Mesendoderm (in vitro differentiated cells): ENCODE measurements around the gene PTPRD.
A peak's percentile ranks its signal among the peaks of the same experiment; 100 is the strongest.
"Not testable (repeated sequence)": the region's sequence is repeated elsewhere in the genome, so short reads cannot be mapped to it uniquely, and the experiment has no call there.

Experiments used
- DNase-seq: peaks from one replicate; pipeline ENCODE4 v3.0.0; 2013
- H2AK5ac ChIP-seq: 2 replicates; pipeline ENCODE4 v1.6.1; 2013; ENCODE audit warnings: low read length, inconsistent platforms
- H2BK120ac ChIP-seq: 2 replicates; pipeline ENCODE4 v1.6.1; 2013; ENCODE audit warnings: low read depth, mild to moderate bottlenecking, low read length, moderate library complexity, mixed read lengths
- H2BK15ac ChIP-seq: replicated peaks from 2 replicates; pipeline ENCODE4 v1.6.1; 2013; ENCODE audit warnings: low read depth, mild to moderate bottlenecking, moderate library complexity
- H2BK5ac ChIP-seq: 2 replicates; pipeline ENCODE4 v1.6.1; 2013; ENCODE audit warnings: low read length, inconsistent platforms
- H3K18ac ChIP-seq: 2 replicates; pipeline ENCODE4 v1.6.1; 2013; ENCODE audit warnings: mild to moderate bottlenecking, low read length, mixed read lengths
- H3K23ac ChIP-seq: one replicate; pipeline ENCODE4 v1.6.1; 2013; ENCODE audit warnings: low read length
- H3K27ac ChIP-seq: 2 replicates; pipeline ENCODE4 v1.5.1; 2013; ENCODE audit warnings: low read depth, mild to moderate bottlenecking, inconsistent platforms, low read length, moderate library complexity
- H3K27me3 ChIP-seq: 2 replicates; pipeline ENCODE4 v1.6.1; 2013; ENCODE audit warnings: low read length, control low read depth, mild to moderate bottlenecking, inconsistent platforms; ENCODE audit not compliant: insufficient read depth, poor library complexity
- H3K36me3 ChIP-seq: 2 replicates; pipeline ENCODE4 v1.6.1; 2013; ENCODE audit warnings: low read length, inconsistent platforms; ENCODE audit not compliant: control insufficient read depth, insufficient read depth
- H3K4ac ChIP-seq: one replicate; pipeline ENCODE4 v1.6.1; 2013; ENCODE audit warnings: low read depth, mild to moderate bottlenecking, low read length, moderate library complexity
- H3K4me1 ChIP-seq: 2 replicates; pipeline ENCODE4 v1.6.1; 2013; ENCODE audit warnings: low read depth, low read length, inconsistent platforms; ENCODE audit not compliant: control insufficient read depth
- H3K4me2 ChIP-seq: 2 replicates; pipeline ENCODE4 v1.6.1; 2013; ENCODE audit warnings: low read length
- H3K4me3 ChIP-seq: 2 replicates; pipeline ENCODE4 v1.5.1; 2013; ENCODE audit warnings: mild to moderate bottlenecking, low read length
- H3K56ac ChIP-seq: one replicate; pipeline ENCODE4 v1.6.1; 2013; ENCODE audit warnings: low read length
- H3K79me1 ChIP-seq: 2 replicates; pipeline ENCODE4 v1.6.1; 2013; ENCODE audit warnings: low read length, inconsistent platforms
- H3K79me2 ChIP-seq: 2 replicates; pipeline ENCODE4 v1.6.1; 2013; ENCODE audit warnings: mild to moderate bottlenecking, low read length; ENCODE audit not compliant: control insufficient read depth, insufficient read depth
- H3K9ac ChIP-seq: 2 replicates; pipeline ENCODE4 v1.6.1; 2013; ENCODE audit warnings: low read length, inconsistent platforms
- H4K5ac ChIP-seq: one replicate; pipeline ENCODE4 v1.6.1; 2013; ENCODE audit warnings: low read length
- H4K8ac ChIP-seq: one replicate; pipeline ENCODE4 v1.6.1; 2013; ENCODE audit warnings: low read depth, mild to moderate bottlenecking, control low read depth, low read length, moderate library complexity
- WGBS: extraction: QIAGEN DNeasy Blood & Tissue Kit; methylation state at CpG from one replicate; pipeline ENCODE4 v1.1.7; 2013; ENCODE audit warnings: low lambda C conversion rate, missing lambda C conversion rate; ENCODE audit not compliant: insufficient coverage; ENCODE audit errors: extremely low coverage; 5-methylcytosine and 5-hydroxymethylcytosine counted together

PTPRD gene

DNA sequence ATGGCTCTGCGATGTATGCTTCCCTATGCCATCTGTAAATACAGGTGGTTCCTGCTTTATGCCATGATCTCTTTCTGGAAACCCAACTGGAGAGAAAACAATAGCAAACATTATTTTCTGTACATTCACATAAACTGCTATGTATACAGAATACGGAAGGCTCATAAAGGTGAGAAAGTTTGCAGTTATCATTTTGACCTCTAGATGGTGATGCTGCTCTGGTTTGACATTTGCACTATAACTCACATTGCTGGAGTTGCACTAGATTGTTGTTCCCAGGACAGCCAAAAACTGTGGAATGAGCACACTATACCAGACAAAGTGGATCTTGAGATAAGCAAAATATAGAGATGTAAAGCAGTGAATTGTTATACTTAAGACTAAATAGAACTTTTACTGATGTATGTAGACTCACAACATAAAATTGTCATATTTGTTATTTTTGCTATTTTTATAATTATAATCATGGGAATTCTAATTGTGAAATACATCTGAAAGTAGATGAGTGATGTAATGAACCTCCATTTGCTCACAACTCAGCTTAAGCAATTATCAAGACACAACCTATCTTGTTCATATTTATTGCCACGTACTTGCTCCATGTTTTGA, 246.5 kb downstream of the PTPRD start:
- Histone ChIP-seq H3K27ac (no peak overlapping the region), H3K56ac (no peak overlapping the region), H3K4me2 (no peak overlapping the region), H3K4ac (no peak overlapping the region), H3K18ac (no peak overlapping the region), H3K4me1 (no peaks in the 10 kb centered on the region), H3K36me3 (no peaks in the 10 kb centered on the region), H4K8ac (no peak overlapping the region), H3K79me2 (no peaks in the 10 kb centered on the region), H2BK15ac (no peak overlapping the region), H2BK5ac (no peak overlapping the region), H2AK5ac (no peak overlapping the region), H3K4me3 (no peak overlapping the region), H3K23ac (no peak overlapping the region), H3K27me3 (no peaks in the 10 kb centered on the region), H2BK120ac (no peak overlapping the region), H3K79me1 (no peaks in the 10 kb centered on the region), H3K9ac (no peak overlapping the region), H4K5ac (no peak overlapping the region)
- peak; percentile 54 for DNase-seq
- no CpG with 5 or more reads among the region's 3 CpGs for WGBS

DNA sequence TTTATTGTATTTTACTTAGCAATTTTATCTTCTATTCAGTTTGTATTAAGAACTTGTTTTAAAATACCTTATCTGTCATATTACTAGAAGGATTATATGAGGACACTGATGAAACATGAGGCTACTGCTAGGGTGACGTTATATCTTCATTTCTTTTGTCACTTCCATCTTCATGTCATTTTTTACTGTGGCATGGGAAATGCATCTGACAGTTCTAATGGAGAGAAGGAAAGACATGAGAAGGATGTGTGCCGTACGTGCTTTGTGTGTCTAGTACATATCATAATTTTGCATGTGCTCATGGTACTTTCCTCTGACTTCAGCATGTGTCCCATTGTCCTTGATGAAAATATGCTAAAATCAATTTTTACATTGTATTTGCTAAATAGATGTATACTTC, 258.2 kb downstream of the PTPRD start:
- Histone ChIP-seq H3K18ac (no peak overlapping the region), H3K56ac (no peak overlapping the region), H2BK15ac (no peak overlapping the region), H3K79me2 (no peaks in the 10 kb centered on the region), H2AK5ac (no peak overlapping the region), H3K9ac (no peak overlapping the region), H4K8ac (no peak overlapping the region), H3K79me1 (no peaks in the 10 kb centered on the region), H2BK5ac (no peak overlapping the region), H3K4me3 (no peak overlapping the region), H3K36me3 (no peaks in the 10 kb centered on the region), H2BK120ac (no peak overlapping the region), H3K4me1 (no peaks in the 10 kb centered on the region), H4K5ac (no peak overlapping the region), H3K4ac (no peak overlapping the region), H3K27me3 (no peaks in the 10 kb centered on the region), H3K23ac (no peak overlapping the region), H3K27ac (no peak overlapping the region), H3K4me2 (no peak overlapping the region)
- no CpG with 5 or more reads among the region's 3 CpGs for WGBS
- DNase-seq: no peak

DNA sequence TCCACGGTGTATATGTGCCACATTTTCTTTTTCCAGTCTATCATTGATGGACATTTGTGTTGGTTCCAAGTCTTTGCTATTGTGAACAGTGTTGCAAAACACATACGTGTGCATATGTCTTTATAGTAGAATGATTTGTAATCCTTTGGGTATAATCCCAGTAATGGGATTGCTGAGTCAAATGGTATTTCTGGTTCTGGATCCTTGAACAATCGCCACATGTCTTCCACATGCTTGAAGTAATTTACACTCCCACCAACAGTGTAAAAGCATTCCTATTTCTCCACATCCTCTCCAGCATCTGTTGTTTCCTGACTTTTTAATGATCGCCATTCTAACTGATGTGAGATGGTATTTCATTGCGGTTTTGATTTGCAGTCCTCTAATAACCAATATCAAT, 267.2 kb downstream of the PTPRD start:
- no CpG with 5 or more reads among the region's 5 CpGs for WGBS
- not testable (repeated sequence) for H3K9ac ChIP-seq, H3K36me3 ChIP-seq

DNA sequence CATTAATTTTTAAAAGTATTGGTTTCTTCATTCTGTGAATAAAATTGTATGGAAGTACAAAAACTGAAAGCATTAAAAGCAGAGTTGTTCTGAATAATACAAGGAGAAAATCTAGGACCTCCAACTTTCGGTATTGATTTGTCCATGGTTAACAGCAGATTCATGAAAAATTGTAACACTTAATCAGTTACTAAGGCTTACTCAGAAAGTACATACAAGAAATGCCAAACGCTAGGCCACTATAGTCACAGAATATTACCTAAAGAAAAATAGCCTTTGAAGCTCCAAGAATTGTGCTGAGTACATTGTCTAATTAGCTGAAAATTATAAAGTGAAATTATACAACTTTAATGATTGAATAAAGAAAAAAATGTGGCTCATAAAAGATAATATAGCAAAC, 271.7 kb downstream of the PTPRD start:
- no CpG with 5 or more reads among the region's 2 CpGs for WGBS
- Histone ChIP-seq H3K4me1 (no peaks in the 10 kb centered on the region), H2BK120ac (no peak overlapping the region), H3K27me3 (no peaks in the 10 kb centered on the region), H3K27ac (no peak overlapping the region), H4K8ac (no peak overlapping the region), H3K18ac (no peak overlapping the region), H3K9ac (no peak overlapping the region), H3K4ac (no peak overlapping the region), H3K36me3 (no peaks in the 10 kb centered on the region), H3K56ac (no peak overlapping the region), H3K79me2 (no peaks in the 10 kb centered on the region), H2AK5ac (no peak overlapping the region), H3K4me2 (no peak overlapping the region), H2BK15ac (no peak overlapping the region), H3K79me1 (no peaks in the 10 kb centered on the region), H3K23ac (no peak overlapping the region), H2BK5ac (no peak overlapping the region), H4K5ac (no peak overlapping the region), H3K4me3 (no peak overlapping the region)
- DNase-seq: no peak

More for the DNA sequence above, 267.2 kb downstream of the PTPRD start:
- not testable (repeated sequence) for H3K4me2 ChIP-seq, H2AK5ac ChIP-seq, H3K4me3 ChIP-seq, H4K5ac ChIP-seq, H3K56ac ChIP-seq, H3K27me3 ChIP-seq, H3K4me1 ChIP-seq, H3K18ac ChIP-seq, H2BK5ac ChIP-seq, H3K27ac ChIP-seq, H3K79me1 ChIP-seq, H4K8ac ChIP-seq, H3K4ac ChIP-seq, DNase-seq, H3K23ac ChIP-seq, H2BK120ac ChIP-seq, H2BK15ac ChIP-seq, H3K79me2 ChIP-seq

DNA sequence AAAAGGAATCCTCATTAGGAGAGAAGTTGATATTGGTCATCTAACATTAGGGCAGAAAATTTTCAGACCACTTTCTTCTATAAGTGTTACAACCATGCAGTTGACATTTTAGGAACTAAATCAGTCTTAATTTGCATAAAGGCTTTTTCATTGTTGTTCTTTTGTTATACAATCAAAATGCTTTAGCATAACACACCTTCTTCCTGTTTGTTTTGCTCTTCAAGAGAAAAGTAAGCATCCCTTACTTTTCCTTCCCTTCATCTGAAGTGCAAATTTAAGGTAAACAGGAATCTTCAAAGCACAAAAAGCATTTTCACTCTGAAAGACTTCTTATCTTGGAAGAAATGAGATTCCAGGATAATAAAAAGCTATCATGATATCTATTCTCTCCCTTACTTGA, 273.6 kb downstream of the PTPRD start:
- no peak overlapping the region for H3K4me2 ChIP-seq
- H3K4me1 ChIP-seq: no peaks in the 10 kb centered on the region
- H3K9ac ChIP-seq: no peak overlapping the region
- no peak overlapping the region for H3K56ac ChIP-seq
- H2BK15ac ChIP-seq: no peak overlapping the region
- H3K4ac ChIP-seq: no peak overlapping the region
- H2BK120ac ChIP-seq: no peak overlapping the region
- no peaks in the 10 kb centered on the region for H3K36me3 ChIP-seq
- H2AK5ac ChIP-seq: no peak overlapping the region
- H3K27me3 ChIP-seq: no peaks in the 10 kb centered on the region
- no peaks in the 10 kb centered on the region for H3K79me2 ChIP-seq
- H3K79me1 ChIP-seq: no peaks in the 10 kb centered on the region
- H3K18ac ChIP-seq: no peak overlapping the region
- no peak overlapping the region for H4K5ac ChIP-seq
- H4K8ac ChIP-seq: no peak overlapping the region
- DNase-seq: peak; percentile 60
- H3K4me3 ChIP-seq: no peak overlapping the region
- H2BK5ac ChIP-seq: no peak overlapping the region
- no peak overlapping the region for H3K23ac ChIP-seq
- H3K27ac ChIP-seq: no peak overlapping the region

DNA sequence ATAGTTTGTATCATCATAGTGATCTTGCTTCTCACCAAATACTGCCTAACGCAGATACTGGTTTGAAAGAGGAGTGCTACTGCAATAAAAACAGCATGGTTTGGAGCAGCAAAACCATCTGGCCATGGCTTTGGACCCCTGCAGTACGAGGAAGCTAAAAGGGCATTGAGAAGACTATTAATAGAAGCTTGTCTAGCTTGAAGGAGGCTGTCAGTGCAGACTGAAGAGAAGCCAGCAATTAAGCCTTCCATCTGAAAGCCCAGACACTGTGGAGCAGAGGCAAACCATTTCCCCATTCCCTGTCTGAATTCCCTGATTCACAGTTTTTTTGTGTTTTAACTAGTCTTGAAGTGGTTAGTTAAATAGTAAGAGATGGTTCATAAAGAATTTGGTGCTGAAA, 281.6 kb downstream of the PTPRD start:
- Histone ChIP-seq H3K36me3 (no peaks in the 10 kb centered on the region), H2BK5ac (no peak overlapping the region), H3K4me2 (no peak overlapping the region), H3K56ac (no peak overlapping the region), H3K79me2 (no peaks in the 10 kb centered on the region), H3K79me1 (no peaks in the 10 kb centered on the region), H3K9ac (no peak overlapping the region), H4K8ac (no peak overlapping the region), H3K4me3 (no peak overlapping the region), H3K27ac (no peak overlapping the region), H3K4ac (no peak overlapping the region), H3K18ac (peak overlapping the region; percentile 80), H3K4me1 (no peaks in the 10 kb centered on the region), H3K23ac (no peak overlapping the region), H2AK5ac (no peak overlapping the region), H2BK15ac (no peak overlapping the region), H2BK120ac (no peak overlapping the region), H4K5ac (no peak overlapping the region), H3K27me3 (no peaks in the 10 kb centered on the region)
- no peak for DNase-seq
- WGBS: no CpG with 5 or more reads among the region's 2 CpGs
